WTC11 (cell line): ENCODE results near the gene MIOX. TPM values are rescaled to one million over a fixed set of nuclear protein-coding genes. Genes with fewer than 3 reads are reported as not detected.

Experiments used
- ATAC-seq: fragments of 200-7000 bp; cut with Tn5 transposase; 2 replicates; pipeline ENCODE4 v1.10.0; 2021; ENCODE audit warnings: mild to moderate bottlenecking, moderate library complexity
- CTCF ChIA-PET: fragments of 300-600 bp; sonication (Branson Sonifier 250); formaldehyde crosslinking; loops from one replicate; lab custom pipeline; 2021; ENCODE audit warnings: antibody characterized with exemption; lab: Charles Lee
- POLR2A ChIA-PET: fragments of 350-600 bp; sonication (Branson Sonifier 250); formaldehyde crosslinking; loops from one replicate; lab custom pipeline; 2021; ENCODE audit warnings: antibody characterized with exemption; lab: Charles Lee
- DNase-seq: peaks from one replicate; pipeline ENCODE4 v3.0.0; 2021; ENCODE audit warnings: low spot score
- H3K27ac Mint-ChIP-seq: 2 replicates; pipeline ENCODE4 v1.8.0; 2021; ENCODE audit warnings: mixed read lengths
- H3K27me3 Mint-ChIP-seq: 2 replicates; pipeline ENCODE4 v1.8.0; 2021; ENCODE audit warnings: low read depth, mild to moderate bottlenecking, moderate library complexity, mixed read lengths
- H3K36me3 Mint-ChIP-seq: 2 replicates; pipeline ENCODE4 v1.8.0; 2021; ENCODE audit warnings: mixed read lengths
- H3K4me1 Mint-ChIP-seq: 2 replicates; pipeline ENCODE4 v1.8.0; 2022; ENCODE audit warnings: mixed read lengths
- H3K4me3 Mint-ChIP-seq: 2 replicates; pipeline ENCODE4 v1.8.0; 2021; ENCODE audit warnings: mild to moderate bottlenecking, moderate library complexity, mixed read lengths
- H3K9me3 Mint-ChIP-seq: 2 replicates; pipeline ENCODE4 v1.8.0; 2021; ENCODE audit warnings: mixed read lengths
- CREM ChIP-seq: sonication (generic); formaldehyde crosslinking; IDR thresholded peaks from 2 replicates; pipeline ENCODE4 v1.8.1; 2022; ENCODE audit warnings: mild to moderate bottlenecking, missing genetic modification reagents, moderate library complexity
- E2F1 ChIP-seq: sonication (generic); formaldehyde crosslinking; IDR thresholded peaks from 2 replicates; pipeline ENCODE4 v1.8.0; 2022; ENCODE audit warnings: mild to moderate bottlenecking, missing genetic modification reagents
- ERG ChIP-seq: fragments of 250-450 bp; sonication (Bioruptor Pico); IDR thresholded peaks from 2 replicates; pipeline ENCODE4 v1.8.0; 2021; ENCODE audit warnings: mild to moderate bottlenecking
- ETV6 ChIP-seq: sonication (generic); formaldehyde crosslinking; IDR thresholded peaks from 2 replicates; pipeline ENCODE4 v1.8.1; 2022; ENCODE audit warnings: mild to moderate bottlenecking, missing genetic modification reagents
- FOXP1 ChIP-seq: sonication (generic); formaldehyde crosslinking; IDR thresholded peaks from 2 replicates; pipeline ENCODE4 v1.8.0; 2022; ENCODE audit warnings: missing genetic modification reagents, mild to moderate bottlenecking, moderate library complexity, borderline replicate concordance
- MXD4 ChIP-seq: fragments of 250-450 bp; sonication (Bioruptor Pico); IDR thresholded peaks from 2 replicates; pipeline ENCODE4 v1.8.0; 2021; ENCODE audit warnings: mild to moderate bottlenecking, moderate library complexity, borderline replicate concordance
- NR1H2 ChIP-seq: sonication (generic); formaldehyde crosslinking; IDR thresholded peaks from 2 replicates; pipeline ENCODE4 v1.9.0; 2021; ENCODE audit warnings: mild to moderate bottlenecking, moderate library complexity, missing genetic modification reagents
- PREB ChIP-seq: sonication (generic); formaldehyde crosslinking; IDR thresholded peaks from 2 replicates; pipeline ENCODE4 v1.8.1; 2022; ENCODE audit warnings: mild to moderate bottlenecking, missing genetic modification reagents, moderate library complexity, borderline replicate concordance
- SOX15 ChIP-seq: fragments of 250-450 bp; sonication (Bioruptor Pico); IDR thresholded peaks from 2 replicates; pipeline ENCODE4 v1.9.0; 2021; ENCODE audit warnings: mild to moderate bottlenecking
- STAT6 ChIP-seq: sonication (generic); formaldehyde crosslinking; conservative IDR thresholded peaks from 2 replicates; pipeline ENCODE4 v1.8.1; 2023; ENCODE audit warnings: mild to moderate bottlenecking, low read depth, missing genetic modification reagents, moderate library complexity
- TEAD4 ChIP-seq: sonication (generic); formaldehyde crosslinking; IDR thresholded peaks from 2 replicates; pipeline ENCODE4 v1.8.0; 2022; ENCODE audit warnings: mild to moderate bottlenecking, missing genetic modification reagents
- ZNF121 ChIP-seq: sonication (generic); formaldehyde crosslinking; IDR thresholded peaks from 2 replicates; pipeline ENCODE4 v1.8.0; 2023; ENCODE audit warnings: missing genetic modification reagents
- ZNF219 ChIP-seq: sonication (generic); formaldehyde crosslinking; IDR thresholded peaks from 2 replicates; pipeline ENCODE4 v1.8.0; 2023; ENCODE audit warnings: missing genetic modification reagents, mild to moderate bottlenecking, borderline replicate concordance
- ZNF396 ChIP-seq: fragments of 250-450 bp; sonication (Bioruptor Pico); IDR thresholded peaks from 2 replicates; pipeline ENCODE4 v1.8.0; 2021; ENCODE audit warnings: mild to moderate bottlenecking, moderate library complexity, borderline replicate concordance
- total RNA-seq: library from RNA; stranded (reverse); gene quantifications from 3 replicates; pipeline ENCODE4 v1.2.3, GENCODE V29; 2021
- TF ChIP-seq, protein P1 (sequence below): sonication (generic); formaldehyde crosslinking; IDR thresholded peaks from 2 replicates; pipeline ENCODE4 v1.8.0; 2023; ENCODE audit warnings: missing genetic modification reagents
- TF ChIP-seq, protein P2 (sequence below): sonication (generic); formaldehyde crosslinking; IDR thresholded peaks from 2 replicates; pipeline ENCODE4 v1.8.1; 2022; ENCODE audit warnings: missing genetic modification reagents, borderline replicate concordance
- TF ChIP-seq, protein P3 (sequence below): sonication (generic); formaldehyde crosslinking; IDR thresholded peaks from 2 replicates; pipeline ENCODE4 v1.8.0; 2022; ENCODE audit warnings: mild to moderate bottlenecking, missing genetic modification reagents
- TF ChIP-seq, protein P4 (sequence below): sonication (generic); formaldehyde crosslinking; IDR thresholded peaks from 2 replicates; pipeline ENCODE4 v1.8.1; 2023; ENCODE audit warnings: mild to moderate bottlenecking, missing genetic modification reagents, borderline replicate concordance
- TF ChIP-seq, protein P5 (sequence below): fragments of 250-450 bp; sonication (Bioruptor Pico); IDR thresholded peaks from 2 replicates; pipeline ENCODE4 v1.9.0; 2021; ENCODE audit warnings: mild to moderate bottlenecking

Gene MIOX
- total RNA-seq, 1 experiment from 2014 or later, result 0.33 TPM

DNA sequence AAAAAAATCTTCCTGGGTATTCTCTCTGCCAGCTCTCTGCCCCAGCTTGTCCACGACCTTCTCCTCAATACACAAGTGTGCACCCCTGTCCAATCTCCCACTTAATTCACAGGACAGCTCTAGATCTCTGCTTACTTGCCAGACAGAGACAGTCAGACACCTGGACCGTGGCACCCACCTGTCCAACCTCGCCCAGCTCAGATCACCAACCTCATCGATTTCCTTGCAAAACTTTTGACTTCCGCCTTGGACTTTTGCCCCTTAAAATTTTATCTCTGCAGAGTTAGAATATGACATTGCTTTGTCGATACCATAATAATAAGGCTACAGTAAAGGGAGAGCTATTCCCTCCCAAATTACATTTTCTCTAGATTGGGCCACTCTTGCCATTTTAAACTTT lies 10.4 kb downstream of the MIOX start:
- DNase-seq (no peak), ATAC-seq (no peak)
- H3K36me3 Mint-ChIP-seq, result no peaks in the 10 kb centered on the region
- H3K27ac Mint-ChIP-seq, result no peak overlapping the region
- H3K9me3 Mint-ChIP-seq, result no peaks in the 10 kb centered on the region
- POLR2A ChIA-PET, result interaction anchor here (0.7 to 1.5 kb wide), 2 partner anchors 12 to 31 kb away, joined by 3 to 4 read pairs; no protein-coding TSS in a partner anchor
- H3K4me3 Mint-ChIP-seq, result no peak overlapping the region
- H3K27me3 Mint-ChIP-seq, result peaks cover 4% of the 10 kb centered on the region
- CTCF ChIA-PET, result interaction anchor here (0.6 to 2.6 kb wide), 17 partner anchors 9 to 264 kb away, joined by 3 to 24 read pairs (median 6); partner anchors contain the start of genes ADM2, LMF2, NCAPH2 and SCO2
- H3K4me1 Mint-ChIP-seq, result peaks cover 6% of the 10 kb centered on the region
- TF ChIP-seq TEAD4 (CRISPR knock-in tag) (no peak), ETV6 (CRISPR knock-in tag) (no peak), E2F1 (no peak), ZNF121 (no peak), STAT6 (no peak), MXD4 (CRISPR knock-in tag) (no peak), ZNF396 (CRISPR knock-in tag) (no peak), FOXP1 (CRISPR knock-in tag) (no peak), NR1H2 (no peak), ZNF219 (CRISPR knock-in tag) (no peak), ERG (CRISPR knock-in tag) (no peak), CREM (CRISPR knock-in tag) (no peak), SOX15 (CRISPR knock-in tag) (no peak), PREB (CRISPR knock-in tag) (no peak)
- TF ChIP-seq, protein P1, sequence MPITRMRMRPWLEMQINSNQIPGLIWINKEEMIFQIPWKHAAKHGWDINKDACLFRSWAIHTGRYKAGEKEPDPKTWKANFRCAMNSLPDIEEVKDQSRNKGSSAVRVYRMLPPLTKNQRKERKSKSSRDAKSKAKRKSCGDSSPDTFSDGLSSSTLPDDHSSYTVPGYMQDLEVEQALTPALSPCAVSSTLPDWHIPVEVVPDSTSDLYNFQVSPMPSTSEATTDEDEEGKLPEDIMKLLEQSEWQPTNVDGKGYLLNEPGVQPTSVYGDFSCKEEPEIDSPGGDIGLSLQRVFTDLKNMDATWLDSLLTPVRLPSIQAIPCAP, result no peak
- TF ChIP-seq, protein P2, sequence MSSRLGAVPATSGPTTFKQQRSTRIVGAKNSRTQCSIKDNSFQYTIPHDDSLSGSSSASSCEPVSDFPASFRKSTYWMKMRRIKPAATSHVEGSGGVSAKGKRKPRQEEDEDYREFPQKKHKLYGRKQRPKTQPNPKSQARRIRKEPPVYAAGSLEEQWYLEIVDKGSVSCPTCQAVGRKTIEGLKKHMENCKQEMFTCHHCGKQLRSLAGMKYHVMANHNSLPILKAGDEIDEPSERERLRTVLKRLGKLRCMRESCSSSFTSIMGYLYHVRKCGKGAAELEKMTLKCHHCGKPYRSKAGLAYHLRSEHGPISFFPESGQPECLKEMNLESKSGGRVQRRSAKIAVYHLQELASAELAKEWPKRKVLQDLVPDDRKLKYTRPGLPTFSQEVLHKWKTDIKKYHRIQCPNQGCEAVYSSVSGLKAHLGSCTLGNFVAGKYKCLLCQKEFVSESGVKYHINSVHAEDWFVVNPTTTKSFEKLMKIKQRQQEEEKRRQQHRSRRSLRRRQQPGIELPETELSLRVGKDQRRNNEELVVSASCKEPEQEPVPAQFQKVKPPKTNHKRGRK (CRISPR knock-in tag), result no peak
- TF ChIP-seq, protein P3, sequence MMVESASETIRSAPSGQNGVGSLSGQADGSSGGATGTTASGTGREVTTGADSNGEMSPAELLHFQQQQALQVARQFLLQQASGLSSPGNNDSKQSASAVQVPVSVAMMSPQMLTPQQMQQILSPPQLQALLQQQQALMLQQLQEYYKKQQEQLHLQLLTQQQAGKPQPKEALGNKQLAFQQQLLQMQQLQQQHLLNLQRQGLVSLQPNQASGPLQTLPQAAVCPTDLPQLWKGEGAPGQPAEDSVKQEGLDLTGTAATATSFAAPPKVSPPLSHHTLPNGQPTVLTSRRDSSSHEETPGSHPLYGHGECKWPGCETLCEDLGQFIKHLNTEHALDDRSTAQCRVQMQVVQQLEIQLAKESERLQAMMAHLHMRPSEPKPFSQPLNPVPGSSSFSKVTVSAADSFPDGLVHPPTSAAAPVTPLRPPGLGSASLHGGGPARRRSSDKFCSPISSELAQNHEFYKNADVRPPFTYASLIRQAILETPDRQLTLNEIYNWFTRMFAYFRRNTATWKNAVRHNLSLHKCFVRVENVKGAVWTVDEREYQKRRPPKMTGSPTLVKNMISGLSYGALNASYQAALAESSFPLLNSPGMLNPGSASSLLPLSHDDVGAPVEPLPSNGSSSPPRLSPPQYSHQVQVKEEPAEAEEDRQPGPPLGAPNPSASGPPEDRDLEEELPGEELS (CRISPR knock-in tag), result no peak
- TF ChIP-seq, protein P4, sequence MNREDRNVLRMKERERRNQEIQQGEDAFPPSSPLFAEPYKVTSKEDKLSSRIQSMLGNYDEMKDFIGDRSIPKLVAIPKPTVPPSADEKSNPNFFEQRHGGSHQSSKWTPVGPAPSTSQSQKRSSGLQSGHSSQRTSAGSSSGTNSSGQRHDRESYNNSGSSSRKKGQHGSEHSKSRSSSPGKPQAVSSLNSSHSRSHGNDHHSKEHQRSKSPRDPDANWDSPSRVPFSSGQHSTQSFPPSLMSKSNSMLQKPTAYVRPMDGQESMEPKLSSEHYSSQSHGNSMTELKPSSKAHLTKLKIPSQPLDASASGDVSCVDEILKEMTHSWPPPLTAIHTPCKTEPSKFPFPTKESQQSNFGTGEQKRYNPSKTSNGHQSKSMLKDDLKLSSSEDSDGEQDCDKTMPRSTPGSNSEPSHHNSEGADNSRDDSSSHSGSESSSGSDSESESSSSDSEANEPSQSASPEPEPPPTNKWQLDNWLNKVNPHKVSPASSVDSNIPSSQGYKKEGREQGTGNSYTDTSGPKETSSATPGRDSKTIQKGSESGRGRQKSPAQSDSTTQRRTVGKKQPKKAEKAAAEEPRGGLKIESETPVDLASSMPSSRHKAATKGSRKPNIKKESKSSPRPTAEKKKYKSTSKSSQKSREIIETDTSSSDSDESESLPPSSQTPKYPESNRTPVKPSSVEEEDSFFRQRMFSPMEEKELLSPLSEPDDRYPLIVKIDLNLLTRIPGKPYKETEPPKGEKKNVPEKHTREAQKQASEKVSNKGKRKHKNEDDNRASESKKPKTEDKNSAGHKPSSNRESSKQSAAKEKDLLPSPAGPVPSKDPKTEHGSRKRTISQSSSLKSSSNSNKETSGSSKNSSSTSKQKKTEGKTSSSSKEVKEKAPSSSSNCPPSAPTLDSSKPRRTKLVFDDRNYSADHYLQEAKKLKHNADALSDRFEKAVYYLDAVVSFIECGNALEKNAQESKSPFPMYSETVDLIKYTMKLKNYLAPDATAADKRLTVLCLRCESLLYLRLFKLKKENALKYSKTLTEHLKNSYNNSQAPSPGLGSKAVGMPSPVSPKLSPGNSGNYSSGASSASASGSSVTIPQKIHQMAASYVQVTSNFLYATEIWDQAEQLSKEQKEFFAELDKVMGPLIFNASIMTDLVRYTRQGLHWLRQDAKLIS, result no peak
- TF ChIP-seq, protein P5, sequence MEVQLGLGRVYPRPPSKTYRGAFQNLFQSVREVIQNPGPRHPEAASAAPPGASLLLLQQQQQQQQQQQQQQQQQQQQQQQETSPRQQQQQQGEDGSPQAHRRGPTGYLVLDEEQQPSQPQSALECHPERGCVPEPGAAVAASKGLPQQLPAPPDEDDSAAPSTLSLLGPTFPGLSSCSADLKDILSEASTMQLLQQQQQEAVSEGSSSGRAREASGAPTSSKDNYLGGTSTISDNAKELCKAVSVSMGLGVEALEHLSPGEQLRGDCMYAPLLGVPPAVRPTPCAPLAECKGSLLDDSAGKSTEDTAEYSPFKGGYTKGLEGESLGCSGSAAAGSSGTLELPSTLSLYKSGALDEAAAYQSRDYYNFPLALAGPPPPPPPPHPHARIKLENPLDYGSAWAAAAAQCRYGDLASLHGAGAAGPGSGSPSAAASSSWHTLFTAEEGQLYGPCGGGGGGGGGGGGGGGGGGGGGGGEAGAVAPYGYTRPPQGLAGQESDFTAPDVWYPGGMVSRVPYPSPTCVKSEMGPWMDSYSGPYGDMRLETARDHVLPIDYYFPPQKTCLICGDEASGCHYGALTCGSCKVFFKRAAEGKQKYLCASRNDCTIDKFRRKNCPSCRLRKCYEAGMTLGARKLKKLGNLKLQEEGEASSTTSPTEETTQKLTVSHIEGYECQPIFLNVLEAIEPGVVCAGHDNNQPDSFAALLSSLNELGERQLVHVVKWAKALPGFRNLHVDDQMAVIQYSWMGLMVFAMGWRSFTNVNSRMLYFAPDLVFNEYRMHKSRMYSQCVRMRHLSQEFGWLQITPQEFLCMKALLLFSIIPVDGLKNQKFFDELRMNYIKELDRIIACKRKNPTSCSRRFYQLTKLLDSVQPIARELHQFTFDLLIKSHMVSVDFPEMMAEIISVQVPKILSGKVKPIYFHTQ (CRISPR knock-in tag), result no peak
